ENCODE data around the gene FAM234B. TPM values are rescaled to one million over a fixed set of nuclear protein-coding genes. Genes with fewer than 3 reads are reported as not detected.
A peak's percentile ranks its signal among the peaks of the same experiment; 100 is the strongest.

FAM234B gene, protein sequence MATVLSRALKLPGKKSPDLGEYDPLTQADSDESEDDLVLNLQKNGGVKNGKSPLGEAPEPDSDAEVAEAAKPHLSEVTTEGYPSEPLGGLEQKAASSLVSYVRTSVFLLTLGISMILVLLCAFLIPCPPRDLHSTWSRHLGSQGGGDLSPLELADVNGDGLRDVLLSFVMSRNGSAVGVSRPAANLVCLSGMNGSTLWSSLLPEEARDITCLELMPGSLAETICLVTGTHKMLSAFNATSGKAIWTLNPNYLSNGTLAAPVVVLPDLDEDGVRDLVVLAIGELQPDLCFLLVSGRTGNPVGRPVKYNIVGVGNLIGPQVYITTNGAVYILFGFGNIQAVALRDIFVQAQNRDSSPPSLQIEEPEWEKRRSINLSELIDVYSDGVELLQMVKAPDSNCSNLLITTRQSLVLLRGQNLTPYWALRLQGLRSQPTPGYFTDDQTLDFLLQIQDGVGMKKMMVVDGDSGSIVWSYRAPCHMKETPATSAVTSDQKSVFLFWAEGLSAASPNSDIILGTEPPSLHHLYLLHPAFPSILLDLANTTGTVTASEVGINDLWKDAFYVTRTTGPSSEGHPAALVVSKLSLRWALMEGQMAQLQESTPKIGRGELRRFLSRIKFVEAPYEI
- polyA plus RNA-seq (2013, experiment 1 of 2), result 6.7 TPM
- 7.2 TPM for polyA plus RNA-seq (2013, experiment 2 of 2)

DNA sequence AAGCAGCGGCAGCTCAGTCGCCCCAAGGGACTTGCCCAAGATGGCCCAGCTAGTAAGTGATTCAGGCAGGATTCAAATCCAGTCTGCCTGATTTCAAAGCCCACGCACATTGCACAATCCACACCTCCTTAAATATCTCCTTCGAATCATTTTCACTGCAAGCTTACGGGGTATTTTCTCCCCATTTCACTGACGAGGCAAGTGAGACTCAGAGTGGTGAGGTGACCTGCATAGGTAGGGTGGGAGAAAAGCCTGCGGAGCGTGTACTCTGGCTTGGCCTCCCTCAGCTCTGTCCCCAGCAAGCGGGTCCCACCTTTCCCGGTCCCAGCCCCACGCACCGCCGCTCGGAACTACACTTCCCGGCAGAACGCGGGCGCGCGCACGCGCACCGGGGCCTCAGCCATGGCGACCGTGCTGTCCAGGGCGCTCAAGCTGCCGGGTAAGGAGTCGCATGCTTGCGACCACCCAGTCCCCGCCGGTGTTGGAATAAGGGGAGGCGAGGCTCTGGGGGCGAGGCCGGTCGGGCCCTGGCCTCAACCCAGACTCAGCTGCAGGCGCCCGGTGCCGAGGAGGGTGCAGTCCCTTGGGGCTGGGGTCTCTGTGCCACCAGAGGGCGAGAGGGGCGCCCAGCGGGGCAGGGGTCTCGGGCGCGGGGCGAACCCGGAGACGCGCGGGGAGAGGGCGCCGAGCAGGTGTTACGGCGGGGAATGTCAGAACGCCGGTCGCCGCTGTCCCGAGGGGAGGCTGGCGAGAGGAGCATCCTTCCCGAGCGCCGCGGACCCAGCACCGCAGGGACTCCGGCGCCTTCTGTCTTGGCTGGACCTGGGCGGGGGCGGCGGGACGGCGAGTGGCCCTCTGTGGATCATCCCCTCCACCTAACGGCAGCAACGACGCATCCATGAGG lies at the start of gene FAM234B:
TSS of gene FAM234B (plus strand) at position 380 of the 904 bp plus-strand sequence. CDS start at position 403, 23 bp downstream.
- Histone ChIP-seq H2AK5ac (ENCODE audit: low read length) (no peak within 1 kb of the TSS), H3K27ac (ENCODE audit: low read depth, low read length) (no peak within 1 kb of the TSS), H4K8ac (ENCODE audit: low read depth, low read length) (no peak within 1 kb of the TSS), H2BK5ac (ENCODE audit: low read length) (no peak within 1 kb of the TSS), H3K79me2 (ENCODE audit: control insufficient read depth, insufficient read depth, low read length) (peaks cover 2% of the 10 kb centered on the region), H2BK15ac (replicated peaks; ENCODE audit: low read depth) (no peak within 1 kb of the TSS), H3K27me3 (ENCODE audit: insufficient read depth, low read length, poor library complexity) (no peaks in the 10 kb centered on the region), H3K4ac (ENCODE audit: low read depth, low read length) (no peak within 1 kb of the TSS), H3K79me1 (ENCODE audit: low read length) (peaks cover 2% of the 10 kb centered on the region), H3K36me3 (ENCODE audit: control insufficient read depth, insufficient read depth, low read length) (no peaks in the 10 kb centered on the region), H3K23ac (ENCODE audit: low read length) (no peak within 1 kb of the TSS), H3K4me3 (ENCODE audit: low read length) (peak within 1 kb of the TSS; percentile 69), H3K9ac (ENCODE audit: low read length) (peak within 1 kb of the TSS; percentile 79), H3K4me2 (ENCODE audit: low read length) (peak within 1 kb of the TSS; percentile 64), H4K5ac (ENCODE audit: low read length) (no peak within 1 kb of the TSS), H2BK120ac (ENCODE audit: low read depth, low read length) (no peak within 1 kb of the TSS), H3K18ac (ENCODE audit: low read length) (no peak within 1 kb of the TSS), H3K56ac (ENCODE audit: low read length) (peak within 1 kb of the TSS; percentile 91), H3K4me1 (ENCODE audit: control insufficient read depth, low read depth, low read length) (peaks cover 2% of the 10 kb centered on the region)
- peak; percentile 71 for DNase-seq
- WGBS (ENCODE audit: extremely low coverage, insufficient coverage, low lambda C conversion rate), result no CpG with 5 or more reads among the region's 74 CpGs

DNA sequence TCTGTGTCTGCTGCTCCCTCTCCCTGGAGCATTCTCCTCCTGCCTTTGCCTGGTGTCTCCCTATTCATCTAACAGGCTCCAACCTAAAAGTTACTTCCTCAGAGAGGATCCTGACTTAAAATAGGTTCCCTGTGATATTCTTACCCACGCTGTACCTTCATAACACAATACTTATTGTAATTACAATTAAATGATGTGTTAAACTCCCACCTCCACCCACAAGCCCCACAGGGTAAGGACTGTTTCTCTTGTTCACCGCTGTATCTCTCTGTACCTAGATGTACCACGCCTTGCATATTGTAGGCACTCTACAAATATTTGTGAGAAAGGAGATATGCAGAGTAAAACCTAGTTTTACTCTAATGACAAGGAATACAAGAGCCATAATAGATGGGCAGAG lies 49.1 kb upstream of the FAM234B start:
- no peak overlapping the region for H4K8ac ChIP-seq (ENCODE audit: low read depth, low read length)
- WGBS (ENCODE audit: extremely low coverage, insufficient coverage, low lambda C conversion rate), result no CpG with 5 or more reads among the region's 3 CpGs

DNA sequence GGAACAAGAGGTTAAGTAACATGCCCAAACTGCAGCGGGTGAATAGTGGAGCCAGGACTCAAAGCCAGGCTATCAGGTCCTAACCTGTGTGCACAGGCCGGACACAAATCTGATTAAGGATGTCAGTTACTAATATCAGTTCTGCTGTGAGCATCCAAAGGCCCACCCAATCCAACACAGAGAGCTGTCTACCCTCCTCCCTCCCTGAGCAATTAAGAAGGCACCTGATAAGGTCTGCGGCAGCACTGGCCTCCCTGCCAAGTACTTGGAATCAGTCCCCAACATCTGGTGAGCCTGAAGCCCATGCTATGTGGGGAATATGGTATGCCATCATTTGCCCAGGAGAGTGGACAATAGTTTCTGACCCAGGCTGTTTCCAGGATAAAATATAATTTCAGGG lies 48.0 kb upstream of the FAM234B start:
- no peak overlapping the region for H4K5ac ChIP-seq (ENCODE audit: low read length)
- no CpG with 5 or more reads among the region's 3 CpGs for WGBS (ENCODE audit: extremely low coverage, insufficient coverage, low lambda C conversion rate)

More for the DNA sequence above, 49.1 kb upstream of the FAM234B start:
- Histone ChIP-seq H3K36me3 (ENCODE audit: control insufficient read depth, insufficient read depth, low read length) (no peaks in the 10 kb centered on the region), H3K79me2 (ENCODE audit: control insufficient read depth, insufficient read depth, low read length) (no peaks in the 10 kb centered on the region), H3K18ac (ENCODE audit: low read length) (no peak overlapping the region), H3K4me3 (ENCODE audit: low read length) (no peak overlapping the region), H2BK5ac (ENCODE audit: low read length) (no peak overlapping the region), H2BK120ac (ENCODE audit: low read depth, low read length) (no peak overlapping the region), H3K79me1 (ENCODE audit: low read length) (peaks cover 2% of the 10 kb centered on the region), H3K4me1 (ENCODE audit: control insufficient read depth, low read depth, low read length) (peaks cover 2% of the 10 kb centered on the region), H2AK5ac (ENCODE audit: low read length) (no peak overlapping the region), H3K9ac (ENCODE audit: low read length) (no peak overlapping the region), H4K5ac (ENCODE audit: low read length) (no peak overlapping the region), H3K27ac (ENCODE audit: low read depth, low read length) (no peak overlapping the region), H3K4me2 (ENCODE audit: low read length) (no peak overlapping the region), H3K27me3 (ENCODE audit: insufficient read depth, low read length, poor library complexity) (no peaks in the 10 kb centered on the region), H2BK15ac (replicated peaks; ENCODE audit: low read depth) (no peak overlapping the region), H3K23ac (ENCODE audit: low read length) (no peak overlapping the region), H3K56ac (ENCODE audit: low read length) (no peak overlapping the region), H3K4ac (ENCODE audit: low read depth, low read length) (no peak overlapping the region)
- no peak for DNase-seq

DNA sequence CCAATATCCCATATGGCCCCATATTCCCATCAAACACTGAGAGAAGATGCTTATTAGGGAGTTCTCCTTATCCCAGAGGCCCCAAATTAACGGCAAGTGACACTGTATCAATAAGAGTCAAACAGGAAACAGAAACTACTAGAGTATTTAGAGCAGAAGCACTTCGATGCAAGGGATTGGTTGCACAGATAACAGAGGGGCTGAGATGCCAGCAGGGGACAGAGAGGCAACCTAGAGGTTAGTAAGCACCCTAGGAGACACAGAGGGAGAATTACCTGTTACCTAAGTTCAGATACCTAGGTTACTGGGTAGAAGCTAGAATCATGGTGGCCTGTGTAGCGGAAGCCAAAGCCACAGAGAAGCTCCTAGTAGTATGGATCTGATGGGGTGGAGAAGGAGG lies 47.0 kb upstream of the FAM234B start:
- Histone ChIP-seq H3K56ac (ENCODE audit: low read length) (peak overlapping the region; percentile 15), H3K4me3 (ENCODE audit: low read length) (no peak overlapping the region), H3K79me2 (ENCODE audit: control insufficient read depth, insufficient read depth, low read length) (no peaks in the 10 kb centered on the region), H2BK5ac (ENCODE audit: low read length) (no peak overlapping the region), H3K4ac (ENCODE audit: low read depth, low read length) (no peak overlapping the region), H4K5ac (ENCODE audit: low read length) (no peak overlapping the region), H3K27me3 (ENCODE audit: insufficient read depth, low read length, poor library complexity) (no peaks in the 10 kb centered on the region), H3K9ac (ENCODE audit: low read length) (no peak overlapping the region), H3K27ac (ENCODE audit: low read depth, low read length) (no peak overlapping the region), H3K4me2 (ENCODE audit: low read length) (no peak overlapping the region), H2BK15ac (replicated peaks; ENCODE audit: low read depth) (no peak overlapping the region), H3K4me1 (ENCODE audit: control insufficient read depth, low read depth, low read length) (no peaks in the 10 kb centered on the region), H2BK120ac (ENCODE audit: low read depth, low read length) (no peak overlapping the region), H3K79me1 (ENCODE audit: low read length) (peaks cover 2% of the 10 kb centered on the region), H3K36me3 (ENCODE audit: control insufficient read depth, insufficient read depth, low read length) (no peaks in the 10 kb centered on the region), H3K18ac (ENCODE audit: low read length) (no peak overlapping the region), H4K8ac (ENCODE audit: low read depth, low read length) (no peak overlapping the region), H3K23ac (ENCODE audit: low read length) (no peak overlapping the region), H2AK5ac (ENCODE audit: low read length) (no peak overlapping the region)
- no peak for DNase-seq
- no CpG with 5 or more reads among the region's 3 CpGs for WGBS (ENCODE audit: extremely low coverage, insufficient coverage, low lambda C conversion rate)

More for the DNA sequence above, 48.0 kb upstream of the FAM234B start:
- no peak overlapping the region for H3K4ac ChIP-seq (ENCODE audit: low read depth, low read length)
- H3K79me1 ChIP-seq (ENCODE audit: low read length), result peaks cover 2% of the 10 kb centered on the region
- H3K4me3 ChIP-seq (ENCODE audit: low read length), result no peak overlapping the region
- H4K8ac ChIP-seq (ENCODE audit: low read depth, low read length), result no peak overlapping the region
- H2AK5ac ChIP-seq (ENCODE audit: low read length), result no peak overlapping the region
- no peak overlapping the region for H3K9ac ChIP-seq (ENCODE audit: low read length)
- H3K4me2 ChIP-seq (ENCODE audit: low read length), result no peak overlapping the region
- H3K4me1 ChIP-seq (ENCODE audit: control insufficient read depth, low read depth, low read length), result peaks cover 1% of the 10 kb centered on the region
- H3K27me3 ChIP-seq (ENCODE audit: insufficient read depth, low read length, poor library complexity), result no peaks in the 10 kb centered on the region
- H2BK15ac ChIP-seq (replicated peaks; ENCODE audit: low read depth), result no peak overlapping the region
- no peak overlapping the region for H2BK120ac ChIP-seq (ENCODE audit: low read depth, low read length)
- DNase-seq, result no peak
- no peaks in the 10 kb centered on the region for H3K36me3 ChIP-seq (ENCODE audit: control insufficient read depth, insufficient read depth, low read length)
- no peak overlapping the region for H3K27ac ChIP-seq (ENCODE audit: low read depth, low read length)
- no peaks in the 10 kb centered on the region for H3K79me2 ChIP-seq (ENCODE audit: control insufficient read depth, insufficient read depth, low read length)
- H3K18ac ChIP-seq (ENCODE audit: low read length), result no peak overlapping the region
- no peak overlapping the region for H3K23ac ChIP-seq (ENCODE audit: low read length)
- no peak overlapping the region for H3K56ac ChIP-seq (ENCODE audit: low read length)
- no peak overlapping the region for H2BK5ac ChIP-seq (ENCODE audit: low read length)

DNA sequence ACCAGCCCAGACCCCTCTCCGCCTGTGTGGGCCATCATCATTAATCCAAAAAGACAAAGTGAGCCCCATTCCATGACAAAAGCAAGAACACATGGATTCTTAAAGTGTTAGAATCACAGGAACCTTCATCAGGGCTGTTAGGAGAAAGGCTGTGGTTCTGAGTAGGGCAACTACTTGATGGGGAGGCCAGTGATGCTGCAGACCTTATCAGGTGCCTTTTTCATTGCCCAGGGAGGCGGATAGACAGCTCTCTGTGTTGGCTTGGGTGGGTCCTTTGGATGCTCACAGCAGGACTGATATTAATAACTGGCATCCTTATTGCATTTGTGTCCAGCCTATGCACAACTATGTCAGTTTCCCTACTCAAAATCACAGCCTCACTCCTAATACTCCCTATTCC lies 46.4 kb upstream of the FAM234B start:
- H4K5ac ChIP-seq (ENCODE audit: low read length), result no peak overlapping the region
- H3K4me3 ChIP-seq (ENCODE audit: low read length), result no peak overlapping the region
- no peak overlapping the region for H3K9ac ChIP-seq (ENCODE audit: low read length)
- no peak for DNase-seq
- H3K23ac ChIP-seq (ENCODE audit: low read length), result no peak overlapping the region
- no peaks in the 10 kb centered on the region for H3K4me1 ChIP-seq (ENCODE audit: control insufficient read depth, low read depth, low read length)
- H3K27me3 ChIP-seq (ENCODE audit: insufficient read depth, low read length, poor library complexity), result no peaks in the 10 kb centered on the region
- no peak overlapping the region for H4K8ac ChIP-seq (ENCODE audit: low read depth, low read length)
- no peak overlapping the region for H3K56ac ChIP-seq (ENCODE audit: low read length)
- H3K79me2 ChIP-seq (ENCODE audit: control insufficient read depth, insufficient read depth, low read length), result no peaks in the 10 kb centered on the region
- no peak overlapping the region for H2BK120ac ChIP-seq (ENCODE audit: low read depth, low read length)
- no CpG with 5 or more reads among the region's 2 CpGs for WGBS (ENCODE audit: extremely low coverage, insufficient coverage, low lambda C conversion rate)
- no peak overlapping the region for H3K18ac ChIP-seq (ENCODE audit: low read length)
- H3K4ac ChIP-seq (ENCODE audit: low read depth, low read length), result no peak overlapping the region
- H3K27ac ChIP-seq (ENCODE audit: low read depth, low read length), result no peak overlapping the region
- no peak overlapping the region for H2AK5ac ChIP-seq (ENCODE audit: low read length)
- no peak overlapping the region for H2BK15ac ChIP-seq (replicated peaks; ENCODE audit: low read depth)
- peaks cover 2% of the 10 kb centered on the region for H3K79me1 ChIP-seq (ENCODE audit: low read length)
- H2BK5ac ChIP-seq (ENCODE audit: low read length), result no peak overlapping the region
- no peaks in the 10 kb centered on the region for H3K36me3 ChIP-seq (ENCODE audit: control insufficient read depth, insufficient read depth, low read length)
- no peak overlapping the region for H3K4me2 ChIP-seq (ENCODE audit: low read length)

Measured in mesendoderm (in vitro differentiated cells).